MM.1S (cell line): Measurements from ENCODE around the gene HPS4.

Experiments
- DNase-seq: peaks from one replicate; pipeline ENCODE4 v3.0.0-alpha.2; 2015
- H2AFZ ChIP-seq: fragments of 300-600 bp; sonication (generic); 2 replicates; pipeline ENCODE4 v1.6.0; 2016; ENCODE audit warnings: antibody characterized with exemption, low read length
- H3F3A ChIP-seq: fragments of 300-600 bp; sonication (generic); 2 replicates; pipeline ENCODE4 v1.6.1; 2016; ENCODE audit warnings: mild to moderate bottlenecking, antibody characterized with exemption, low read length, moderate library complexity, mixed read lengths; ENCODE audit not compliant: insufficient read depth
- H3K27ac ChIP-seq: fragments of 300-600 bp; sonication (generic); 2 replicates; pipeline ENCODE4 v1.5.1; 2016; ENCODE audit warnings: mild to moderate bottlenecking, low read length
- H3K27me3 ChIP-seq: fragments of 300-600 bp; sonication (generic); replicated peaks from 2 replicates; pipeline ENCODE4 v1.6.0; 2016; ENCODE audit warnings: low read length; ENCODE audit not compliant: insufficient read depth
- H3K36me3 ChIP-seq: fragments of 300-600 bp; sonication (generic); replicated peaks from 2 replicates; pipeline ENCODE4 v1.6.1; 2016; ENCODE audit warnings: mild to moderate bottlenecking, low read length, mixed read lengths; ENCODE audit not compliant: insufficient read depth
- H3K4me1 ChIP-seq: fragments of 300-600 bp; sonication (generic); 2 replicates; pipeline ENCODE4 v1.6.1; 2016; ENCODE audit warnings: low read length, mixed read lengths
- H3K4me2 ChIP-seq: fragments of 300-600 bp; sonication (generic); 2 replicates; pipeline ENCODE4 v1.6.0; 2016; ENCODE audit warnings: low read depth, low read length
- H3K4me3 ChIP-seq: fragments of 300-600 bp; sonication (generic); 2 replicates; pipeline ENCODE4 v1.5.1; 2016; ENCODE audit warnings: low read length, mixed read lengths
- H3K79me2 ChIP-seq: fragments of 300-600 bp; sonication (generic); 2 replicates; pipeline ENCODE4 v1.6.1; 2016; ENCODE audit warnings: mixed run types, low read length, mixed read lengths
- H3K9ac ChIP-seq: fragments of 300-600 bp; sonication (generic); 2 replicates; pipeline ENCODE4 v1.6.1; 2016; ENCODE audit warnings: low read length, mixed read lengths
- H3K9me2 ChIP-seq: fragments of 300-600 bp; sonication (generic); replicated peaks from 2 replicates; pipeline ENCODE4 v1.6.1; 2016; ENCODE audit warnings: mild to moderate bottlenecking, low read length, mixed read lengths; ENCODE audit not compliant: insufficient read depth
- H3K9me3 ChIP-seq: fragments of 300-600 bp; sonication (generic); replicated peaks from 2 replicates; pipeline ENCODE4 v1.6.1; 2016; ENCODE audit warnings: mild to moderate bottlenecking, low read length, mixed read lengths; ENCODE audit not compliant: insufficient read depth
- H4K20me1 ChIP-seq: fragments of 300-600 bp; sonication (generic); 2 replicates; pipeline ENCODE4 v1.6.1; 2016; ENCODE audit warnings: mild to moderate bottlenecking, low read length, moderate library complexity, mixed read lengths; ENCODE audit not compliant: insufficient read depth
- EZH2 ChIP-seq: fragments of 300-600 bp; sonication (generic); optimal IDR thresholded peaks from 2 replicates; pipeline ENCODE3; 2017; ENCODE audit warnings: low read depth, mild to moderate bottlenecking, antibody characterized with exemption, low read length, mixed read lengths
- EZH2phosphoT487 ChIP-seq: fragments of 300-600 bp; sonication (generic); IDR thresholded peaks from 2 replicates; pipeline ENCODE4 v1.6.1; 2018; ENCODE audit warnings: antibody characterized with exemption, low read length
- TF ChIP-seq, protein P1 (sequence below): fragments of 300-600 bp; sonication (generic); IDR thresholded peaks from 2 replicates; pipeline ENCODE4 v1.5.1; 2016; ENCODE audit warnings: antibody characterized with exemption, low read length, mixed read lengths

Gene HPS4

DNA sequence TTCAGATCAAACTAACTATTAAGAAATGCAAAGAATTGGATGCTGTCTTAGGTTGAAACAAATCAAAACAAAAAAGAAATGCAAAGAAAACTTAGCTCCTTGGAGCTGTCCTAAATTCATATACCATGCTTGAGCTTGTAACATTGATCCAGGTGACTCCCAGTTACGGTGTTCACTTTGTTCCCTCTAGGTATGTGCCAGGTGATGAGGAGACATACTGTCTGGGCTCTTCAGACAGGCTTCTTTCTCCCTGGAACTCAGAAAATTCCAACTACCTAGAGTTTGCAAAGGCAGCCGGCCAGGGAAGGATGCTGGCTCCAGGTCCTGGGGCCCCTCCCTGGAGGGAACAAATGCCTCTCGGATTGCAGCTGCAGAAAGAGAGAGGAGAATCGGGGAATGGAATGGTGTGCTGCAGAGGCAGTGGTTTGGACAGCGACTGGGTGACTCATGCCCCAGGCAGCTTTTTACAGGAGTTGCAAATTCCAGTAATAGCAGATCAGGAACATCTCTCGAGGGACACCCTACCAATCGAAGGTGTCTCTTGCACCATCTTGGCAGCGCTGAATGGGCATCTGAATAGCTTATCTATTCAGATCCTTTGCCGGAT, 66.8 kb downstream of the HPS4 start:
- Histone ChIP-seq H2AFZ (no peak overlapping the region), H3K79me2 (no peaks in the 10 kb centered on the region), H3K4me2 (no peak overlapping the region), H3F3A (no peaks in the 10 kb centered on the region), H3K27me3 (peaks cover 6% of the 10 kb centered on the region; the same call in 1 of the 2 replicates), H4K20me1 (no peaks in the 10 kb centered on the region), H3K27ac (no peak overlapping the region), H3K9me3 (no peaks in the 10 kb centered on the region), H3K9ac (no peak overlapping the region), H3K9me2 (no peaks in the 10 kb centered on the region), H3K36me3 (no peaks in the 10 kb centered on the region), H3K4me1 (no peaks in the 10 kb centered on the region), H3K4me3 (no peak overlapping the region)
- TF ChIP-seq EZH2phosphoT487 (no peak), EZH2 (no peak)
- TF ChIP-seq, protein P1, sequence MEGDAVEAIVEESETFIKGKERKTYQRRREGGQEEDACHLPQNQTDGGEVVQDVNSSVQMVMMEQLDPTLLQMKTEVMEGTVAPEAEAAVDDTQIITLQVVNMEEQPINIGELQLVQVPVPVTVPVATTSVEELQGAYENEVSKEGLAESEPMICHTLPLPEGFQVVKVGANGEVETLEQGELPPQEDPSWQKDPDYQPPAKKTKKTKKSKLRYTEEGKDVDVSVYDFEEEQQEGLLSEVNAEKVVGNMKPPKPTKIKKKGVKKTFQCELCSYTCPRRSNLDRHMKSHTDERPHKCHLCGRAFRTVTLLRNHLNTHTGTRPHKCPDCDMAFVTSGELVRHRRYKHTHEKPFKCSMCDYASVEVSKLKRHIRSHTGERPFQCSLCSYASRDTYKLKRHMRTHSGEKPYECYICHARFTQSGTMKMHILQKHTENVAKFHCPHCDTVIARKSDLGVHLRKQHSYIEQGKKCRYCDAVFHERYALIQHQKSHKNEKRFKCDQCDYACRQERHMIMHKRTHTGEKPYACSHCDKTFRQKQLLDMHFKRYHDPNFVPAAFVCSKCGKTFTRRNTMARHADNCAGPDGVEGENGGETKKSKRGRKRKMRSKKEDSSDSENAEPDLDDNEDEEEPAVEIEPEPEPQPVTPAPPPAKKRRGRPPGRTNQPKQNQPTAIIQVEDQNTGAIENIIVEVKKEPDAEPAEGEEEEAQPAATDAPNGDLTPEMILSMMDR = no peak
- DNase-seq = no peak

DNA sequence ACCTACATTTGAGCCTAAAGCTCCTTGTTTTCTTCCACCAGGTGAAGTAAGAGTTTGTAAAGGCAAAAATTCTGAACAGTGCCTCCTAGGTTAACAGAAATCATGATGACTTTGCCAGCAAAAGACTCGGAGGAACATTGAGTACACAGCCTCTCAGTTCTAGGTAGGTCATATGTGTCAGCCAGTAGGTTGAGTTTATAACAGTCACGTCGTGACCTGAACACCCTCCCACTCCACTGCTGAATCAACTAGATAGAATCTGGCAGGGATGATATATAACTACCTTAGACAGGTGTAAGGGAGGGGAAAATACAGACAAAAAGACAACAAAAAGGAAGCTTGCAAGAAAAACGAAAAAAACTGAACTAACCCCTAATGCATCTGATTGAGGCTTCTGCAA, 67.3 kb downstream of the HPS4 start:
- Histone ChIP-seq H3K9ac (no peak overlapping the region), H3K27me3 (peaks cover 6% of the 10 kb centered on the region; the same call in 1 of the 2 replicates), H3K79me2 (no peaks in the 10 kb centered on the region), H3F3A (no peaks in the 10 kb centered on the region), H4K20me1 (no peaks in the 10 kb centered on the region), H3K27ac (no peak overlapping the region), H3K4me3 (no peak overlapping the region), H3K4me1 (no peaks in the 10 kb centered on the region), H3K36me3 (no peaks in the 10 kb centered on the region), H3K4me2 (no peak overlapping the region), H2AFZ (no peak overlapping the region), H3K9me2 (no peaks in the 10 kb centered on the region), H3K9me3 (no peaks in the 10 kb centered on the region)
- no peak for TF ChIP-seq EZH2phosphoT487
- TF ChIP-seq EZH2 = no peak
- TF ChIP-seq, protein P1 = no peak
- DNase-seq = no peak

DNA sequence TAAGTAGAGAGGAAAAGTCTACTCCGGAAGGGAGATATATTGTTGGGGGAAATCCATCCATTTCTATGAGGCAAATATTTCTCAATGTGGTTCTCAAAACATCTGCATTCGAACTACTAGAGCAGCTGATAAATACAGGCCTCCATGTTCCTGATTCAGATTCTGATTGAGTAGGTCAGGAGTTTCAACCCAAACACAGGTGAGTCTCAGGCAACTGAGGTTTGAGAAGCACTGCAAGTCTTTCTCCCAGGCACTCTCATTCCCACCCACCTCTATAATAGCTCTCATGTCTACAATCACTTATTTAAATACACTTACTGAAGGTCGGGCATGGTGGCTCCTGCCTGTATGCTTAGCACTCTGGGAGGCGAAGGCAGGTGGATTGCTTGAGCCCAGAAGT, 69.2 kb downstream of the HPS4 start:
- H3F3A ChIP-seq = no peaks in the 10 kb centered on the region
- H3K9me3 ChIP-seq = no peaks in the 10 kb centered on the region
- H3K36me3 ChIP-seq = no peaks in the 10 kb centered on the region
- no peak overlapping the region for H2AFZ ChIP-seq
- H3K79me2 ChIP-seq = no peaks in the 10 kb centered on the region
- H3K4me2 ChIP-seq = no peak overlapping the region
- no peaks in the 10 kb centered on the region for H3K9me2 ChIP-seq
- no peak for DNase-seq
- H3K4me1 ChIP-seq = no peaks in the 10 kb centered on the region
- no peak overlapping the region for H3K9ac ChIP-seq
- H3K27ac ChIP-seq = no peak overlapping the region
- H3K27me3 ChIP-seq = peaks cover 6% of the 10 kb centered on the region; the same call in 1 of the 2 replicates
- no peaks in the 10 kb centered on the region for H4K20me1 ChIP-seq
- TF ChIP-seq, protein P1 = no peak
- TF ChIP-seq EZH2phosphoT487 (no peak), EZH2 (no peak)
- no peak overlapping the region for H3K4me3 ChIP-seq
